OCI-LY3 (cell line): ENCODE data around the gene CFAP57.

ENCODE experiments used
- H2AFZ ChIP-seq: fragments of 200-600, 300-600 bp; shearing (Covaris generic); 2 replicates; pipeline ENCODE4 v1.6.0; 2014; ENCODE audit warnings: antibody characterized with exemption, low read depth, low read length
- H3K27ac ChIP-seq: fragments of 200-600, 300-600 bp; sonication (generic); 2 replicates; pipeline ENCODE4 v1.5.1; 2014; ENCODE audit warnings: mild to moderate bottlenecking, low read length, moderate library complexity, mixed read lengths
- H3K27me3 ChIP-seq: fragments of 200-600, 300-600 bp; sonication (generic); 2 replicates; pipeline ENCODE4 v1.6.1; 2014; ENCODE audit warnings: low read depth, low read length, mixed read lengths
- H3K36me3 ChIP-seq: fragments of 200-600, 300-600 bp; sonication (generic); replicated peaks from 2 replicates; pipeline ENCODE3; 2014; ENCODE audit warnings: low read depth, low read length, mixed read lengths
- H3K4me1 ChIP-seq: fragments of 300-600, 200-600 bp; sonication (generic); 2 replicates; pipeline ENCODE4 v1.6.1; 2014; ENCODE audit warnings: low read length, mixed read lengths
- H3K4me2 ChIP-seq: fragments of 200-600, 300-600 bp; sonication (generic); 2 replicates; pipeline ENCODE4 v1.6.1; 2014; ENCODE audit warnings: low read length, mixed read lengths
- H3K4me3 ChIP-seq: fragments of 300-600, 200-600 bp; sonication (generic); 2 replicates; pipeline ENCODE4 v1.5.1; 2014; ENCODE audit warnings: antibody characterized with exemption, mild to moderate bottlenecking, low read length, moderate library complexity
- H3K79me2 ChIP-seq: fragments of 300-600, 200-600 bp; shearing (Covaris generic); 2 replicates; pipeline ENCODE4 v1.6.1; 2014; ENCODE audit warnings: mild to moderate bottlenecking, low read length, mixed read lengths
- H3K9ac ChIP-seq: fragments of 300-600, 200-600 bp; shearing (Covaris generic); 2 replicates; pipeline ENCODE4 v1.6.0; 2014; ENCODE audit warnings: mild to moderate bottlenecking, low read length, moderate library complexity
- H3K9me3 ChIP-seq: fragments of 200-600, 300-600 bp; shearing (Covaris generic); 2 replicates; pipeline ENCODE4 v1.6.1; 2014; ENCODE audit warnings: low read length, mixed read lengths; ENCODE audit not compliant: insufficient read depth
- H4K20me1 ChIP-seq: fragments of 200-600, 300-600 bp; sonication (generic); 2 replicates; pipeline ENCODE4 v1.6.1; 2016; ENCODE audit warnings: low read length, mixed read lengths; ENCODE audit not compliant: insufficient read depth
- CTCF ChIP-seq: fragments of 200-600, 300-600 bp; sonication (generic); IDR thresholded peaks from 2 replicates; pipeline ENCODE4 v1.5.1; 2014; ENCODE audit warnings: antibody characterized with exemption, low read length, low read depth
- EZH2phosphoT487 ChIP-seq: fragments of 200-600 bp; shearing (Covaris generic); IDR thresholded peaks from 2 replicates; pipeline ENCODE4 v1.6.1; 2018; ENCODE audit warnings: antibody characterized with exemption, mixed run types, low read depth

The CFAP57 gene

DNA sequence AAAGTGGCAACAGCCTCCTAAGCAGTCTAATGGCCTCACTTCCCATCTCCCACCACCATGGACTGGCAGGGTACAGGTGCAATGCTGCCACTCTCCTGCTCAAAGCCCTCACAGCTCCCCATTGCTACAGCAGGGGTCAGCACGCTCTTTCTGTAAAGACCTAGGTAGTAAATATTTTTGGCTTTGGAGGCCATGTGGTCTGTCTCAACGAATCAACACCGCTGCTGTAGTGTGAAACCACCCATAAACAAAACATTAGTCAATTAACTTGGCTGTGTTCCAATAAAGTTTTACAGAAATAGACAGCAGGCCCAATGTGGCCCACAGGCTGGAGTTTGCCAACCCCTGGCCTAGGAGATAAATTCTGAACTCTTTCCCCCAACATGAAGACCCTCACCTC is 53.0 kb downstream of the CFAP57 start:
- H3K27ac ChIP-seq: no peak overlapping the region
- no peaks in the 10 kb centered on the region for H3K9me3 ChIP-seq
- no peak for TF ChIP-seq EZH2phosphoT487
- no peaks in the 10 kb centered on the region for H3K79me2 ChIP-seq
- peaks cover 45% of the 10 kb centered on the region for H3K4me1 ChIP-seq
- no peak overlapping the region for H2AFZ ChIP-seq
- H4K20me1 ChIP-seq: no peaks in the 10 kb centered on the region
- H3K4me3 ChIP-seq: no peak overlapping the region
- H3K27me3 ChIP-seq: no peaks in the 10 kb centered on the region
- no peaks in the 10 kb centered on the region for H3K36me3 ChIP-seq
- no peak overlapping the region for H3K4me2 ChIP-seq
- no peak overlapping the region for H3K9ac ChIP-seq

DNA sequence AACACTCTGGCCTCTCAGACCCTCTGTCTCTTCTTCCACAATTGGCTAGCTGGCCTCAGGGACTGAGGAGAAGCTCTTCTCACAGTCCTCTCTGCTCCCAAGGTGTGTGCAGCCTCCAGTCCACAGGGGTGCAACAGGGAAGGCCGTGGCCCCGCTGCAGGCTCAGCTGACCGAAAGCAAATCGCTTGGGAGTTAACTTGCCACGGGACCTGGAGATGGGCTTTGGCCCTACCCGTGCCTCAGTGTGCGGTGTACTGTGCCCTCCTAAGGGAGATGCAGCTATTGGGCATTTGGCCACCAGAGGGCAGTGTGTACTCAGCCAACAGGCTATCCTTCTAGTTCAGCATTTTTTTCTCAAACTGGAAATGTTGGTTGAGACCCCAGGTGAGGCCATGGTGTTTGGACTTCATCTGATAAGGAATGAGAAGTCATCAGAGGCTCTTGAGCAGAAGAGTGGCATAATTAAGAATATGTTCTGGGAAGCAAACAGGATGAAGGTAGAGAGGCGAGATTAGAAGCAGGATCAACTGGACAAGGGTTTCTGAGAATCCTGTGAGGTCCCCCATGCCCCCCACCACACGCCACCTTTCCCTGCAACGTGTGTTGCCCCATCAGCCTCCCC is 55.1 kb downstream of the CFAP57 start:
- no peaks in the 10 kb centered on the region for H3K36me3 ChIP-seq
- H4K20me1 ChIP-seq: no peaks in the 10 kb centered on the region
- H3K4me1 ChIP-seq: peaks cover 24% of the 10 kb centered on the region
- H2AFZ ChIP-seq: peak overlapping the region; percentile 14; the same call in 1 of the 2 replicates
- H3K79me2 ChIP-seq: no peaks in the 10 kb centered on the region
- no peaks in the 10 kb centered on the region for H3K27me3 ChIP-seq
- peak overlapping the region; percentile 34 for H3K4me3 ChIP-seq
- no peaks in the 10 kb centered on the region for H3K9me3 ChIP-seq
- H3K27ac ChIP-seq: peak overlapping the region; percentile 44
- peak overlapping the region; percentile 65 for H3K4me2 ChIP-seq
- peak overlapping the region; percentile 30 for H3K9ac ChIP-seq
- TF ChIP-seq CTCF (peak; percentile 81), EZH2phosphoT487 (no peak)

DNA sequence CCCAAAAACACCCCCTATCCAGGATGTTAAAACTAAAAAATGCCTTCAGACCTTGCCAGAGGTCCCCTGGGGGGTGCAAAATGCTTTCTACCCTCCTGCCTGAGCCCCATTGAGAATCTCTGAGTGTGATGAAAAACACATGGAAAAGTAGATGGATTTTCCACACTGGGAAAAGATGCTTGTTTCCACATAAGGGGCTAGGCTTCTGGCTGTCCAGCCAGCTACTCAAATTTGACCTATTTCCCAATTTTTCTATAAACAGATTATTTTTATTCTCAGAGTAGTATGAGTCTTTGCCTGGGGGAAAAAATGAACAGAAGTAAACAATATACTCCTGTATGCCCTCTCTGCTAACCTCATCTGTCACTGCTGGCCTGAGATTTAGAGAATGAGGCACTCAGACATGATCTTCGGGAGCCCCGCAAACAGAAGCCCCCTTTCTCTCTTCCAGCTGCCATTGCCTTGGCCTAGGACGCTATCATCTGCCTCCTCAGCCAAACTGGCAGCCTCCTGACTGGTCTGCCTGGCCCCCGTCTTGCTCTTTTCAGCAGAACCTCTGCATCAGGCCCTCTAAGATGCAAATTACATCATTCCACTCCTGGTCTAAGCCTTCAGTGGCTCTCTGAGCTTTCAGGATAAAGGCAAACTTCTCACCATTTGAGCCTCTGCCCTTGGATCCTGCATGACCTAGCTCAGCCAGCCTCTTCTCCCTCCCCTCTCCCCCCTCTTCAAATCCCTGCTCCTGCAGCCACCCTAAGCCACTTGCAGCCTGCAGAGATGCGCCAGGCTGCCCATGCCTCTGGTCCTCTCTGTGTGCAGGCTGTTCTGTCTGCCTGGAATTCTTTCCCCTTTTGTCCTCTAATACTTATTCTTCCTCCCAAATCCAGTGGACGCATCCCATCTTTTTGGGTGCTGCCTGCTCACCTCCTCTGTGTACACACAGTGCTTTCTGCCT is 58.0 kb downstream of the CFAP57 start:
- H3K79me2 ChIP-seq: no peaks in the 10 kb centered on the region
- no peaks in the 10 kb centered on the region for H4K20me1 ChIP-seq
- TF ChIP-seq EZH2phosphoT487: no peak
- TF ChIP-seq CTCF: no peak
- H2AFZ ChIP-seq: no peak overlapping the region
- H3K4me3 ChIP-seq: no peak overlapping the region
- no peaks in the 10 kb centered on the region for H3K9me3 ChIP-seq
- peaks cover 18% of the 10 kb centered on the region for H3K4me1 ChIP-seq
- H3K27me3 ChIP-seq: no peaks in the 10 kb centered on the region
- H3K27ac ChIP-seq: no peak overlapping the region
- no peak overlapping the region for H3K9ac ChIP-seq
- no peaks in the 10 kb centered on the region for H3K36me3 ChIP-seq
- no peak overlapping the region for H3K4me2 ChIP-seq

GRCh38 chr1:43232074-43232473 is 59.9 kb downstream of the CFAP57 start:
- no peak overlapping the region for H3K4me3 ChIP-seq
- no peaks in the 10 kb centered on the region for H3K79me2 ChIP-seq
- no peaks in the 10 kb centered on the region for H4K20me1 ChIP-seq
- no peak overlapping the region for H2AFZ ChIP-seq
- TF ChIP-seq CTCF: no peak
- TF ChIP-seq EZH2phosphoT487: no peak
- H3K36me3 ChIP-seq: no peaks in the 10 kb centered on the region
- no peaks in the 10 kb centered on the region for H3K9me3 ChIP-seq
- no peak overlapping the region for H3K27ac ChIP-seq
- H3K4me2 ChIP-seq: no peak overlapping the region
- no peaks in the 10 kb centered on the region for H3K27me3 ChIP-seq
- peaks cover 4% of the 10 kb centered on the region for H3K4me1 ChIP-seq
- no peak overlapping the region for H3K9ac ChIP-seq
